ENCODE results near the gene RNF213.

Gene RNF213

GRCh38 chr17:80291260-80291659, 30.6 kb downstream of the RNF213 start:
- H2AFZ ChIP-seq (ENCODE audit: low read depth, low read length): no peak overlapping the region
- H2AK5ac ChIP-seq (ENCODE audit: low read length, severe bottlenecking): no peak overlapping the region
- no peak overlapping the region for H3K23ac ChIP-seq (ENCODE audit: low read length in 2 of 2)
- H3K9ac ChIP-seq (ENCODE audit: low read length): no peak overlapping the region
- no peak overlapping the region for H4K8ac ChIP-seq (ENCODE audit: low read length)
- no peaks in the 10 kb centered on the region for H3K9me3 ChIP-seq (ENCODE audit: control insufficient read depth, low read length)
- no peak overlapping the region for H2BK15ac ChIP-seq (ENCODE audit: low read depth, poor library complexity, severe bottlenecking)
- peaks cover 7% of the 10 kb centered on the region for H3K79me1 ChIP-seq (replicated peaks; ENCODE audit: low read length, poor library complexity, severe bottlenecking)
- no peak overlapping the region for H3K4me2 ChIP-seq (ENCODE audit: low read length, poor library complexity, severe bottlenecking)
- no peak overlapping the region for H3K4ac ChIP-seq (ENCODE audit: low read depth in 1 of 2, low read length in 2 of 2)
- H3K36me3 ChIP-seq (ENCODE audit: control insufficient read depth in 1 of 2, insufficient read depth in 2 of 2, low read depth in 1 of 2, low read length in 2 of 2): peaks cover 86 to 94% of the 10 kb centered on the region in 2 experiments
- no peak overlapping the region for H3K27ac ChIP-seq (ENCODE audit: low read length, poor library complexity, severe bottlenecking)
- no peak overlapping the region for H3K18ac ChIP-seq (ENCODE audit: low read depth in 1 of 2, low read length in 2 of 2)
- DNase-seq: no peak
- no peak overlapping the region for H3K4me3 ChIP-seq (ENCODE audit: insufficient read depth in 1 of 2, low read depth in 1 of 2, low read length in 2 of 2)
- no peak overlapping the region for H4K91ac ChIP-seq (ENCODE audit: low read length)
- no peak overlapping the region for H2BK120ac ChIP-seq (ENCODE audit: low read depth, low read length)
- no peak overlapping the region for H2BK5ac ChIP-seq (ENCODE audit: low read depth, low read length, poor library complexity, severe bottlenecking)
- H2BK12ac ChIP-seq (ENCODE audit: low read length in 2 of 2): no peak overlapping the region
- 97% methylated on average over 6 of the region's 6 CpGs for whole genome bisulfite sequencing
- H3K4me1 ChIP-seq (ENCODE audit: control insufficient read depth, insufficient read depth, low read depth, low read length): peaks cover 2% of the 10 kb centered on the region
- no peaks in the 10 kb centered on the region for H3K27me3 ChIP-seq (ENCODE audit: control insufficient read depth in 1 of 2, insufficient read depth in 1 of 2, low read length in 2 of 2)
- no peak overlapping the region for H3K14ac ChIP-seq (ENCODE audit: low read length in 2 of 2)

DNA sequence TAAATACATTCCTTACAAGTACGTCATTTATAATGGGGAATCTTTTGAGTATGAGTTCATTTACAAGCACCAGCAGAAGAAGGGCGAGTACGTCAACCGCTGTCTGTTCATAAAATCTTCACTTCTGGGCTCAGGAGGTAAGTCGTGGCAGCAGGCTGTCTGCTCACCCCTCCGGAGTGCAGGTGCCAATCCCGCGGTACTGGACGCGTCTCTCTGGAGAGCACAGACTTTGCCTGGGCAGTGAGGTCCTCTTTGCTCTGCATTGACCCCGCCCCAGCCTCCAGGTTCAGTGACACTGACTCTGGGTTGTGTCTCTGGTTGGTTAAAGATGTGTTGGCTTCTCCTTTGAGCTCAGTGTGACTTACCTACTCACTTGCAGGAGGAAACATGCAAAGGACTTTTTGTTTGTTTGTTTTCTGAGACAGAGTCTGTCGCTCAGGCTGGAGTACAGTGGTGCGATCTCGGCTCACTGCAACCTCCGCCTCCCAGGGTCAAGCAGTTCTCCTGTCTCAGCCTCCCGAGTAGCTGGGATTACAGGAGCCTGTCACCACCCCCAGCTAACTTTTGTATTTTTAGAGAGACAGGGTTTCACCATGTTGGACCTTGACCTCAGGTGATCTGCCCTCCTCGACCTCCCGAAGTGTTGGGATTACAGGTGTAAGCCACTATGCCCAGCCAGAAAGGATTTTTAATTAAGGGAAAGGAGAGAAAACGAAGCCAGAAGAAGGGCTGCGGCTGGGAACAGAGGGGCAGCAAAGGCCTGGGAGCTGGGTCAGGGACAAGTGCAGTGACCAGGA, 31.2 kb downstream of the RNF213 start:
- Histone ChIP-seq H3K4ac (ENCODE audit: low read depth in 1 of 2, low read length in 2 of 2) (no peak overlapping the region), H3K4me1 (ENCODE audit: control insufficient read depth, insufficient read depth, low read depth, low read length) (peaks cover 2% of the 10 kb centered on the region), H2BK120ac (ENCODE audit: low read depth, low read length) (no peak overlapping the region), H3K18ac (ENCODE audit: low read depth in 1 of 2, low read length in 2 of 2) (no peak overlapping the region), H2AFZ (ENCODE audit: low read depth, low read length) (no peak overlapping the region), H2AK5ac (ENCODE audit: low read length, severe bottlenecking) (no peak overlapping the region), H3K27ac (ENCODE audit: low read length, poor library complexity, severe bottlenecking) (no peak overlapping the region), H3K23ac (ENCODE audit: low read length in 2 of 2) (no peak overlapping the region), H2BK5ac (ENCODE audit: low read depth, low read length, poor library complexity, severe bottlenecking) (no peak overlapping the region), H3K36me3 (ENCODE audit: control insufficient read depth in 1 of 2, insufficient read depth in 2 of 2, low read depth in 1 of 2, low read length in 2 of 2) (peaks cover 87 to 94% of the 10 kb centered on the region in 2 experiments), H3K14ac (ENCODE audit: low read length in 2 of 2) (no peak overlapping the region), H3K27me3 (ENCODE audit: control insufficient read depth in 1 of 2, insufficient read depth in 1 of 2, low read length in 2 of 2) (no peaks in the 10 kb centered on the region), H3K4me3 (ENCODE audit: insufficient read depth in 1 of 2, low read depth in 1 of 2, low read length in 2 of 2) (no peak overlapping the region), H3K9me3 (ENCODE audit: control insufficient read depth, low read length) (no peaks in the 10 kb centered on the region), H4K91ac (ENCODE audit: low read length) (no peak overlapping the region), H3K4me2 (ENCODE audit: low read length, poor library complexity, severe bottlenecking) (no peak overlapping the region), H4K8ac (ENCODE audit: low read length) (no peak overlapping the region), H3K79me1 (replicated peaks; ENCODE audit: low read length, poor library complexity, severe bottlenecking) (peaks cover 7% of the 10 kb centered on the region), H2BK12ac (ENCODE audit: low read length in 2 of 2) (no peak overlapping the region), H2BK15ac (ENCODE audit: low read depth, poor library complexity, severe bottlenecking) (no peak overlapping the region), H3K9ac (ENCODE audit: low read length) (no peak overlapping the region)
- no peak for DNase-seq
- WGBS: 97% methylated on average over 20 of the region's 20 CpGs

- peak; percentile 9 for DNase-seq
- Histone ChIP-seq H3K27me3 (ENCODE audit: control insufficient read depth in 1 of 2, insufficient read depth in 1 of 2, low read length in 2 of 2) (no peaks in the 10 kb centered on the region), H3K4me3 (ENCODE audit: insufficient read depth in 1 of 2, low read depth in 1 of 2, low read length in 2 of 2) (no peak overlapping the region), H3K4me2 (ENCODE audit: low read length, poor library complexity, severe bottlenecking) (no peak overlapping the region), H3K18ac (ENCODE audit: low read depth in 1 of 2, low read length in 2 of 2) (no peak overlapping the region), H2BK5ac (ENCODE audit: low read depth, low read length, poor library complexity, severe bottlenecking) (no peak overlapping the region), H2BK12ac (ENCODE audit: low read length in 2 of 2) (no peak overlapping the region), H3K9me3 (ENCODE audit: control insufficient read depth, low read length) (no peaks in the 10 kb centered on the region), H2BK120ac (ENCODE audit: low read depth, low read length) (no peak overlapping the region), H4K8ac (ENCODE audit: low read length) (no peak overlapping the region), H2AK5ac (ENCODE audit: low read length, severe bottlenecking) (no peak overlapping the region), H3K36me3 (ENCODE audit: control insufficient read depth in 1 of 2, insufficient read depth in 2 of 2, low read depth in 1 of 2, low read length in 2 of 2) (peaks cover 83 to 90% of the 10 kb centered on the region in 2 experiments), H2BK15ac (ENCODE audit: low read depth, poor library complexity, severe bottlenecking) (no peak overlapping the region), H3K27ac (ENCODE audit: low read length, poor library complexity, severe bottlenecking) (no peak overlapping the region), H3K4ac (ENCODE audit: low read depth in 1 of 2, low read length in 2 of 2) (no peak overlapping the region), H4K91ac (ENCODE audit: low read length) (no peak overlapping the region), H3K23ac (ENCODE audit: low read length in 2 of 2) (no peak overlapping the region), H2AFZ (ENCODE audit: low read depth, low read length) (no peak overlapping the region), H3K4me1 (ENCODE audit: control insufficient read depth, insufficient read depth, low read depth, low read length) (peaks cover 2% of the 10 kb centered on the region), H3K79me1 (replicated peaks; ENCODE audit: low read length, poor library complexity, severe bottlenecking) (peaks cover 7% of the 10 kb centered on the region), H3K14ac (ENCODE audit: low read length in 2 of 2) (no peak overlapping the region), H3K9ac (ENCODE audit: low read length) (no peak overlapping the region)
- 95% methylated on average over 10 of the region's 10 CpGs for WGBS
Observed at GRCh38 chr17:80292521-80292971, 31.9 kb downstream of the RNF213 start.

- no peaks in the 10 kb centered on the region for H3K27me3 ChIP-seq (ENCODE audit: control insufficient read depth in 1 of 2, insufficient read depth in 1 of 2, low read length in 2 of 2)
Observed at GRCh38 chr17:80294210-80294609, 33.6 kb downstream of the RNF213 start.

More at GRCh38 chr17:80294210-80294609, 33.6 kb downstream of the RNF213 start:
- no peaks in the 10 kb centered on the region for H3K9me3 ChIP-seq (ENCODE audit: control insufficient read depth, low read length)
- no peak overlapping the region for H3K9ac ChIP-seq (ENCODE audit: low read length)
- no peaks in the 10 kb centered on the region for H3K4me1 ChIP-seq (ENCODE audit: control insufficient read depth, insufficient read depth, low read depth, low read length)
- no peak overlapping the region for H3K4ac ChIP-seq (ENCODE audit: low read depth in 1 of 2, low read length in 2 of 2)
- H2AK5ac ChIP-seq (ENCODE audit: low read length, severe bottlenecking): no peak overlapping the region
- H3K4me3 ChIP-seq (ENCODE audit: insufficient read depth in 1 of 2, low read depth in 1 of 2, low read length in 2 of 2): no peak overlapping the region
- H3K27ac ChIP-seq (ENCODE audit: low read length, poor library complexity, severe bottlenecking): no peak overlapping the region
- no peak overlapping the region for H3K14ac ChIP-seq (ENCODE audit: low read length in 2 of 2)
- 89% methylated on average over 5 of the region's 7 CpGs for WGBS
- no peak overlapping the region for H2BK5ac ChIP-seq (ENCODE audit: low read depth, low read length, poor library complexity, severe bottlenecking)
- no peak overlapping the region for H4K8ac ChIP-seq (ENCODE audit: low read length)
- H2BK12ac ChIP-seq (ENCODE audit: low read length in 2 of 2): no peak overlapping the region
- DNase-seq: no peak
- H2BK15ac ChIP-seq (ENCODE audit: low read depth, poor library complexity, severe bottlenecking): no peak overlapping the region
- peaks cover 80 to 89% of the 10 kb centered on the region in 2 experiments for H3K36me3 ChIP-seq (ENCODE audit: control insufficient read depth in 1 of 2, insufficient read depth in 2 of 2, low read depth in 1 of 2, low read length in 2 of 2)
- no peak overlapping the region for H3K23ac ChIP-seq (ENCODE audit: low read length in 2 of 2)
- H3K79me1 ChIP-seq (replicated peaks; ENCODE audit: low read length, poor library complexity, severe bottlenecking): peaks cover 2% of the 10 kb centered on the region
- H4K91ac ChIP-seq (ENCODE audit: low read length): no peak overlapping the region
- H3K18ac ChIP-seq (ENCODE audit: low read depth in 1 of 2, low read length in 2 of 2): no peak overlapping the region
- H2AFZ ChIP-seq (ENCODE audit: low read depth, low read length): no peak overlapping the region
- H3K4me2 ChIP-seq (ENCODE audit: low read length, poor library complexity, severe bottlenecking): no peak overlapping the region
- no peak overlapping the region for H2BK120ac ChIP-seq (ENCODE audit: low read depth, low read length)
